ENCODE results near the gene DBN1.

DBN1 gene

GRCh38 chr5:177465044-177465443 lies 8.4 kb downstream of the DBN1 start:
- no peaks in the 10 kb centered on the region for H3K27me3 ChIP-seq (ENCODE audit: insufficient read depth, low read length, poor library complexity)
- peaks cover 23% of the 10 kb centered on the region for H3K79me1 ChIP-seq (ENCODE audit: low read length)
- H3K9ac ChIP-seq (ENCODE audit: low read length) = no peak overlapping the region
- no peak overlapping the region for H3K4me2 ChIP-seq (ENCODE audit: low read length)
- no peak overlapping the region for H3K4me3 ChIP-seq (ENCODE audit: low read length)
- peaks cover 16% of the 10 kb centered on the region for H3K79me2 ChIP-seq (ENCODE audit: control insufficient read depth, insufficient read depth, low read length)
- H2BK15ac ChIP-seq (replicated peaks; ENCODE audit: low read depth) = no peak overlapping the region
- H3K56ac ChIP-seq (ENCODE audit: low read length) = no peak overlapping the region
- no peak overlapping the region for H3K4ac ChIP-seq (ENCODE audit: low read depth, low read length)
- H2AK5ac ChIP-seq (ENCODE audit: low read length) = no peak overlapping the region
- DNase-seq = no peak
- WGBS (ENCODE audit: extremely low coverage, insufficient coverage, low lambda C conversion rate) = no CpG with 5 or more reads among the region's 11 CpGs
- H3K18ac ChIP-seq (ENCODE audit: low read length) = no peak overlapping the region
- H2BK120ac ChIP-seq (ENCODE audit: low read depth, low read length) = no peak overlapping the region
- H3K36me3 ChIP-seq (ENCODE audit: control insufficient read depth, insufficient read depth, low read length) = peaks cover 30% of the 10 kb centered on the region
- peaks cover 6% of the 10 kb centered on the region for H3K4me1 ChIP-seq (ENCODE audit: control insufficient read depth, low read depth, low read length)
- H4K5ac ChIP-seq (ENCODE audit: low read length) = no peak overlapping the region
- no peak overlapping the region for H3K23ac ChIP-seq (ENCODE audit: low read length)
- no peak overlapping the region for H3K27ac ChIP-seq (ENCODE audit: low read depth, low read length)
- H4K8ac ChIP-seq (ENCODE audit: low read depth, low read length) = no peak overlapping the region
- H2BK5ac ChIP-seq (ENCODE audit: low read length) = no peak overlapping the region

- Histone ChIP-seq H3K79me1 (ENCODE audit: low read length) (peaks cover 9% of the 10 kb centered on the region), H3K36me3 (ENCODE audit: control insufficient read depth, insufficient read depth, low read length) (peaks cover 34% of the 10 kb centered on the region), H4K8ac (ENCODE audit: low read depth, low read length) (no peak overlapping the region), H3K9ac (ENCODE audit: low read length) (no peak overlapping the region), H3K56ac (ENCODE audit: low read length) (no peak overlapping the region), H3K79me2 (ENCODE audit: control insufficient read depth, insufficient read depth, low read length) (no peaks in the 10 kb centered on the region), H3K27ac (ENCODE audit: low read depth, low read length) (no peak overlapping the region), H2BK120ac (ENCODE audit: low read depth, low read length) (no peak overlapping the region), H2BK15ac (replicated peaks; ENCODE audit: low read depth) (no peak overlapping the region), H2BK5ac (ENCODE audit: low read length) (no peak overlapping the region), H3K4me1 (ENCODE audit: control insufficient read depth, low read depth, low read length) (no peaks in the 10 kb centered on the region), H4K5ac (ENCODE audit: low read length) (no peak overlapping the region), H3K4ac (ENCODE audit: low read depth, low read length) (no peak overlapping the region), H3K4me2 (ENCODE audit: low read length) (no peak overlapping the region), H3K27me3 (ENCODE audit: insufficient read depth, low read length, poor library complexity) (no peaks in the 10 kb centered on the region), H3K4me3 (ENCODE audit: low read length) (no peak overlapping the region), H2AK5ac (ENCODE audit: low read length) (no peak overlapping the region), H3K18ac (ENCODE audit: low read length) (no peak overlapping the region), H3K23ac (ENCODE audit: low read length) (no peak overlapping the region)
- WGBS (ENCODE audit: extremely low coverage, insufficient coverage, low lambda C conversion rate) = no CpG with 5 or more reads among the region's 27 CpGs
- DNase-seq = no peak
These were observed 11.3 kb downstream of the DBN1 start for GRCh38 chr5:177462021-177462670.

GRCh38 chr5:177459819-177460628 lies 13.4 kb downstream of the DBN1 start:
- WGBS (ENCODE audit: extremely low coverage, insufficient coverage, low lambda C conversion rate) = no CpG with 5 or more reads among the region's 28 CpGs
- peaks cover 19% of the 10 kb centered on the region for H3K36me3 ChIP-seq (ENCODE audit: control insufficient read depth, insufficient read depth, low read length)

GRCh38 chr5:177459357-177459756 lies 14.1 kb downstream of the DBN1 start:
- Histone ChIP-seq H4K5ac (ENCODE audit: low read length) (no peak overlapping the region), H3K4me3 (ENCODE audit: low read length) (no peak overlapping the region), H3K79me1 (ENCODE audit: low read length) (peaks cover 2% of the 10 kb centered on the region), H3K4me1 (ENCODE audit: control insufficient read depth, low read depth, low read length) (no peaks in the 10 kb centered on the region), H2AK5ac (ENCODE audit: low read length) (no peak overlapping the region), H3K36me3 (ENCODE audit: control insufficient read depth, insufficient read depth, low read length) (peaks cover 19% of the 10 kb centered on the region), H3K56ac (ENCODE audit: low read length) (no peak overlapping the region), H3K9ac (ENCODE audit: low read length) (no peak overlapping the region), H3K4ac (ENCODE audit: low read depth, low read length) (no peak overlapping the region), H3K4me2 (ENCODE audit: low read length) (no peak overlapping the region), H3K27ac (ENCODE audit: low read depth, low read length) (no peak overlapping the region), H3K27me3 (ENCODE audit: insufficient read depth, low read length, poor library complexity) (no peaks in the 10 kb centered on the region), H2BK120ac (ENCODE audit: low read depth, low read length) (no peak overlapping the region), H4K8ac (ENCODE audit: low read depth, low read length) (no peak overlapping the region), H3K23ac (ENCODE audit: low read length) (no peak overlapping the region), H3K18ac (ENCODE audit: low read length) (no peak overlapping the region), H2BK15ac (replicated peaks; ENCODE audit: low read depth) (no peak overlapping the region), H2BK5ac (ENCODE audit: low read length) (no peak overlapping the region), H3K79me2 (ENCODE audit: control insufficient read depth, insufficient read depth, low read length) (no peaks in the 10 kb centered on the region)
- DNase-seq = no peak
- WGBS (ENCODE audit: extremely low coverage, insufficient coverage, low lambda C conversion rate) = no CpG with 5 or more reads among the region's 11 CpGs

More at GRCh38 chr5:177459819-177460628, 13.4 kb downstream of the DBN1 start:
- H3K27me3 ChIP-seq (ENCODE audit: insufficient read depth, low read length, poor library complexity) = no peaks in the 10 kb centered on the region
- H3K23ac ChIP-seq (ENCODE audit: low read length) = no peak overlapping the region
- no peak overlapping the region for H2BK120ac ChIP-seq (ENCODE audit: low read depth, low read length)
- no peak overlapping the region for H3K4me2 ChIP-seq (ENCODE audit: low read length)
- no peak overlapping the region for H2AK5ac ChIP-seq (ENCODE audit: low read length)
- no peaks in the 10 kb centered on the region for H3K79me2 ChIP-seq (ENCODE audit: control insufficient read depth, insufficient read depth, low read length)
- no peak overlapping the region for H3K56ac ChIP-seq (ENCODE audit: low read length)
- H3K4me3 ChIP-seq (ENCODE audit: low read length) = no peak overlapping the region
- H2BK5ac ChIP-seq (ENCODE audit: low read length) = no peak overlapping the region
- H3K27ac ChIP-seq (ENCODE audit: low read depth, low read length) = no peak overlapping the region
- no peak overlapping the region for H4K8ac ChIP-seq (ENCODE audit: low read depth, low read length)
- no peak overlapping the region for H3K9ac ChIP-seq (ENCODE audit: low read length)
- H4K5ac ChIP-seq (ENCODE audit: low read length) = no peak overlapping the region
- no peak overlapping the region for H3K18ac ChIP-seq (ENCODE audit: low read length)
- no peak overlapping the region for H2BK15ac ChIP-seq (replicated peaks; ENCODE audit: low read depth)
- H3K4me1 ChIP-seq (ENCODE audit: control insufficient read depth, low read depth, low read length) = no peaks in the 10 kb centered on the region
- H3K79me1 ChIP-seq (ENCODE audit: low read length) = peaks cover 2% of the 10 kb centered on the region
- no peak overlapping the region for H3K4ac ChIP-seq (ENCODE audit: low read depth, low read length)
- DNase-seq = no peak

GRCh38 chr5:177458912-177459350 lies 14.5 kb downstream of the DBN1 start:
- H3K79me2 ChIP-seq (ENCODE audit: control insufficient read depth, insufficient read depth, low read length) = no peaks in the 10 kb centered on the region

More at GRCh38 chr5:177458912-177459350, 14.5 kb downstream of the DBN1 start:
- Histone ChIP-seq H3K27ac (ENCODE audit: low read depth, low read length) (no peak overlapping the region), H4K5ac (ENCODE audit: low read length) (no peak overlapping the region), H3K79me1 (ENCODE audit: low read length) (peaks cover 2% of the 10 kb centered on the region), H3K4ac (ENCODE audit: low read depth, low read length) (no peak overlapping the region), H4K8ac (ENCODE audit: low read depth, low read length) (no peak overlapping the region), H2BK120ac (ENCODE audit: low read depth, low read length) (no peak overlapping the region), H3K18ac (ENCODE audit: low read length) (no peak overlapping the region), H3K23ac (ENCODE audit: low read length) (no peak overlapping the region), H2BK15ac (replicated peaks; ENCODE audit: low read depth) (no peak overlapping the region), H3K56ac (ENCODE audit: low read length) (no peak overlapping the region), H3K4me3 (ENCODE audit: low read length) (no peak overlapping the region), H3K27me3 (ENCODE audit: insufficient read depth, low read length, poor library complexity) (no peaks in the 10 kb centered on the region), H3K36me3 (ENCODE audit: control insufficient read depth, insufficient read depth, low read length) (peaks cover 19% of the 10 kb centered on the region), H2BK5ac (ENCODE audit: low read length) (no peak overlapping the region), H2AK5ac (ENCODE audit: low read length) (no peak overlapping the region), H3K4me2 (ENCODE audit: low read length) (no peak overlapping the region), H3K9ac (ENCODE audit: low read length) (no peak overlapping the region), H3K4me1 (ENCODE audit: control insufficient read depth, low read depth, low read length) (no peaks in the 10 kb centered on the region)
- no CpG with 5 or more reads among the region's 14 CpGs for WGBS (ENCODE audit: extremely low coverage, insufficient coverage, low lambda C conversion rate)
- peak; percentile 77 for DNase-seq

Data from mesendoderm (in vitro differentiated cells).